ENCODE results near the gene RFC2.

RFC2 gene

DNA sequence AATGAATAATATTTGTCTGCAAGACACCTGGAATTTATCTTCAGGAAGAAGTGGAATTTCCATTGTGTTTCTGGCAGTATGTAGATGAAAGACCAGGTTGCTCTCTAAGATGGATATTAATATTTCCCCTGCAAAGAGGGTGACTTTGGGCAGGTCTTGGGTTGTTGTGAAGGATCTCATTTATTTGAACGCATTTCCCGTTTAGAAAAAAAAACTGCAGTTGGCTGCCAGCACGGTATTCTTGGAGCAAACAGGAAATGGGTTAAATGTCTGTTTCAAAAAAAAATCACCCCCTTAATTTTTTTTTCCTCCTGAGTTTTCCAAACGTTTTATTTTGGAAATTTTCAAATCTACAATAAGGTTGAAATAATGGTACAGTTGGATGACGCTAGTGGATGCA is 68.6 kb downstream of the RFC2 start:
- FAIRE-seq, result no peak

DNA sequence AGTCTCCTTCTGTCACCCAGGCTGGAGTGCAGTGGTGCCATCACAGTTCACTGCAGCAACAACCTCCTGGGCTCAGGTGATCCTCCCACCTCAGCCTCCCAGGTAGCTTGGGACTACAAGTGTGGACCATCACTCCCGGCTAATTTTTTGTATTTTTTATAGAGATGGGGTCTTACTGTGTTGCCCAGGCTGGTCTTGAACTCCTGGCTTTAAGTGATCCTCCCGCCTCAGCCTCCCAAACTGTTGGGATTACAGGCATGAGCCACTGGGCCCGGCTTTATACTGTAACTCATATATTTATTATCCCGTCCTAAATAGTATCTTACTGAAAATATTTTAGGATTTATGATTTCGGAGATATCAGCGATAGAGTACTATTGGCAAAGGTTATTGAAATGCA is 69.2 kb downstream of the RFC2 start:
- no peak for FAIRE-seq

DNA sequence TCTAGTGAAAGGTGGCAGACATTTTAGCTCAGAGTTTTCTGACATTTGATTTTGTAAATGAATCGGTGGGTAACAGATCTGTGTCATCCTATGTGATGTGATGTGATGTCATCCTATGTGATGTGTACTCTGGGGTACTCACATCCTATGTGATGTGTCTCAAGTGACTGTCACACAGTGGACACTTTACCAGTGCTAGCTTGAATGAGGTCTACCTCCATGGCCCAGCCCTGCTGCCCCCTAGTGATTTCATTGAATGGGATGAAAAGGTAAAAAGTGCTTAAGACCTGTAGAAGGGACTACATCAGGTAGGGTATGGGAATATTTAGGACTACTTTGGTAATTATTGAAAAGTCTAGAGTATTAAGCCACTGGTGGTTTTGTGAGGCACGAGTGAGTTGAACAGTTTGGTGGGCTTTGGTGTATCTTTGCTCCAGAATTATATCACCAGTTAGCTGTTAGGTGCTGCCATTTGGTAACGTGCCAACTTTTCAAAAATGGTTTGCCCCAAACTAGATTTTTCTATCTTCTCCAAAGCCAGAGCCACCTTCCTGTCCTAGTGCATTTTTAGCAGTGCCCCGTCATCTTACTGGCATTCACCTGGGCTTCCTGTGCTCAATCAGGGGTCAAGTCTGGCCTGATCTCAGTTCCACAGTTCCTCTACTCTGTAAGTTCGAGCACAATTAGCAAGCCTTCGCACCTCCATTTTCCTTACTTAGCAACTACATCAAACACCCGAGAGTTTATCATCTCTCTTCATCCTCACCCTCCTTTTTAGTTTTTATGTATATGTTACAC is 70.3 kb downstream of the RFC2 start:
- no peak for FAIRE-seq

GRCh38 chr7:74183142-74183541 is 71.1 kb downstream of the RFC2 start:
- FAIRE-seq, result no peak

DNA sequence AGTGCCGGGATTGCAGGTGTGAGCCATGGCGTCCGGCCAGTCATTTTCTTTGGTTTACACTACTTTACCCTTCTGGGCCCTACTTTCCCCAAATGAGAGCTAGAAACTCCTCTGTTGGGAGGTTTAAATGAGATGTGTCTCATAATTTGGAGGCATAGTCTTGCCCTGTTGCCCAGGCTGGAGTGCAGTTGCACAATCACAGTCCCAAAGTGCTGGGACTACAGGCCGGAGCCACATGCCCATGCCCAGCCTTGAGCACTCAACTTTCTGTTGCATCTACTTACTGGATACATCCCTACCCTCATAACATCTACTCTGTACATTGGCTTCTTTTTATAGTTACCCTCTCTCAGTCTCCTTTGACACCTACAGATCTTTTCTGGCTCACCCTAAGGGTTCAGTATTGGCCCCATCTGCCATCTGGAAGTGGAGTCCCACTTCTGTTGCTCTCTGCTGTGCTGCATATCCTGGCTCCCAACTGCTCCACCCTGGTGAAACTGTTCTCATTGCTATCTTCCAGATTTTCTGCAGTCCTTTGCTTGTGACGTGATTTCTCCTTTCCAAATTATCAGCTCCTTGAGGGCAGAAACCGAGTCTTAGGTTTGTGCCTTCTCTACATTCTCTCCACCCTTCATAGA is 71.6 kb downstream of the RFC2 start:
- no peak for FAIRE-seq

DNA sequence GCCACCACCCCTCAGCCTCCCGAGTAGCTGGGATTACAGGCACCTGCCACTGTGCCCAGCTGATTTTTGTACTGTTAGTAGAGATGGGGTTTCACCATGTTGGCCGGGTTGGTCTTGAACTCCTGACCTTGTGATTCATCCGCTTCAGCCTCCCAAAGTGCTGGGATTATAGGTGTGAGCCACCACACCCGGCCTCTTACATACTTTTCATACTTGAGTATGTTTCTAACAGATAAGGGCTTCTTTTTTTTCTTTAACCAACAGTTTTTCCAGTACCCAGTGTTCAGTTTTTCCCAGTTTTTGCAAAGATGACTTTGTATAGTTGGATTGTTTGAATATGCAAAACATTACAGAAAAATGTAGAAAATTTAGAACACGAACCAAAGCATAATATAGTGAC is 72.4 kb downstream of the RFC2 start:
- FAIRE-seq, result no peak

All from islet of Langerhans (tissue), 1 donor.